HepG2 (cell line): ENCODE results near the gene SNX9. TPM values are rescaled to one million over a fixed set of nuclear protein-coding genes. Genes with fewer than 3 reads are reported as not detected.

ENCODE experiments used
- ATAC-seq: fragments of 200-7000 bp; cut with Tn5 transposase; 3 replicates; pipeline ENCODE4 v1.9.1; 2020; ENCODE audit warnings: mild to moderate bottlenecking, moderate library complexity
- BruUV-seq: library from RNA; stranded (reverse); fragments of 400-500 nt; replicated peaks from 2 replicates; lab custom pipeline; 2021; lab: Mats Ljungman, UMichigan
- CTCF ChIA-PET: fragments of 300-600 bp; formaldehyde crosslinking; extraction: SDS; loops from one replicate; lab custom pipeline; 2021; ENCODE audit warnings: low total read pairs, inconsistent platforms, low intra/inter-chr PET ratio; lab: Yijun Ruan, JAX
- POLR2A ChIA-PET: fragments of 350-600 bp; sonication (Branson Sonifier 250); formaldehyde crosslinking; loops from one replicate; lab custom pipeline; 2020; ENCODE audit warnings: antibody characterized with exemption, inconsistent platforms; lab: Yijun Ruan, JAX
- DNase-seq: peaks from one replicate; pipeline ENCODE4 v3.0.0-alpha.2; 2015; ENCODE audit warnings: low spot score
- FAIRE-seq: peaks from 3 replicates; lab custom pipeline; 2011; peaks lifted over from hg19 to GRCh38; lab: Jason Lieb, UNC
- H2AFZ ChIP-seq: one replicate; pipeline ENCODE4 v1.6.1; 2011; ENCODE audit warnings: low read length, inconsistent platforms
- H3K27ac ChIP-seq: fragments of 300-600 bp; 3 replicates; pipeline ENCODE4 v1.8.0; 2011; ENCODE audit warnings: mixed run types, mild to moderate bottlenecking, mixed read lengths, low read length, inconsistent platforms; ENCODE audit not compliant: insufficient read depth; ENCODE audit errors: extremely low read length
- H3K27me3 ChIP-seq, 2 experiments: fragments of 200-600 bp in 1 of 2; 2 replicates in 1 of 2; 3 replicates in 1 of 2; pipeline versions ENCODE4 v1.6.0 to v1.8.0; 2011; ENCODE audit warnings: low read length in 2 of 2, mild to moderate bottlenecking in 2 of 2, moderate library complexity in 2 of 2, inconsistent platforms in 1 of 2; ENCODE audit not compliant: insufficient read depth in 2 of 2, control insufficient read depth in 1 of 2
- H3K36me3 ChIP-seq, 2 experiments: fragments of 200-600 bp in 1 of 2; replicated peaks in 1 of 2; 2 replicates in 1 of 2; 3 replicates in 1 of 2; pipeline versions ENCODE4 v1.5.1 to v1.8.0; 2011; ENCODE audit warnings: low read length in 2 of 2, inconsistent platforms in 1 of 2; ENCODE audit not compliant: insufficient read depth in 2 of 2, control insufficient read depth in 1 of 2
- H3K4me1 ChIP-seq: 2 replicates; pipeline ENCODE4 v1.5.1; 2012; ENCODE audit warnings: low read length, inconsistent platforms; ENCODE audit not compliant: insufficient read depth
- H3K4me2 ChIP-seq: 2 replicates; pipeline ENCODE4 v1.6.0; 2011; ENCODE audit warnings: low read depth, low read length, inconsistent platforms
- H3K4me3 ChIP-seq, 3 experiments: fragments of 200-600 bp in 1 of 3; sonication (generic), shearing (Covaris generic) in 1 of 3; replicated peaks in 1 of 3; 2 replicates each; pipeline ENCODE4 v1.5.1; 2011 to 2016; ENCODE audit warnings: low read length in 3 of 3, inconsistent platforms in 2 of 3, low read depth in 2 of 3, mild to moderate bottlenecking in 2 of 3, control low read depth in 1 of 3, mixed read lengths in 1 of 3; ENCODE audit not compliant: insufficient read depth in 1 of 3
- H3K79me2 ChIP-seq: one replicate; pipeline ENCODE4 v1.6.1; 2011; ENCODE audit warnings: low read length, inconsistent platforms; ENCODE audit not compliant: insufficient read depth
- H3K9ac ChIP-seq: 2 replicates; pipeline ENCODE4 v1.6.0; 2011; ENCODE audit warnings: mild to moderate bottlenecking, low read depth, low read length, inconsistent platforms; ENCODE audit not compliant: insufficient read depth
- H3K9me3 ChIP-seq: 2 replicates; pipeline ENCODE4 v1.5.1; 2012; ENCODE audit warnings: mild to moderate bottlenecking, low read length
- H4K20me1 ChIP-seq: 2 replicates; pipeline ENCODE4 v1.6.0; 2011; ENCODE audit warnings: inconsistent platforms, mild to moderate bottlenecking, low read length, moderate library complexity; ENCODE audit not compliant: insufficient read depth
- BRD4 ChIP-seq: sonication (generic); formaldehyde crosslinking; IDR thresholded peaks from 2 replicates; pipeline ENCODE4 v1.4.0; 2020; ENCODE audit warnings: missing genetic modification reagents
- CAMTA2 ChIP-seq: sonication (generic); formaldehyde crosslinking; IDR thresholded peaks from 2 replicates; pipeline ENCODE4 v1.4.0; 2020; ENCODE audit warnings: mild to moderate bottlenecking, missing genetic modification reagents, borderline replicate concordance
- GTF2F1 ChIP-seq: fragments of 150-350 bp; IDR thresholded peaks from 2 replicates; pipeline ENCODE4 v1.6.1; 2014; ENCODE audit warnings: low read length
- ISX ChIP-seq: sonication (generic); formaldehyde crosslinking; conservative IDR thresholded peaks from 2 replicates; pipeline ENCODE4 v1.5.0; 2020; ENCODE audit warnings: missing genetic modification reagents
- NR2F6 ChIP-seq, 2 experiments: IDR thresholded peaks; 2 replicates each; pipeline ENCODE4 v1.6.1; 2016; ENCODE audit warnings: antibody characterized with exemption in 1 of 2, mild to moderate bottlenecking in 1 of 2
- SMAD3 ChIP-seq: sonication (generic); formaldehyde crosslinking; IDR thresholded peaks from 2 replicates; pipeline ENCODE4 v1.4.0; 2020; ENCODE audit warnings: missing genetic modification reagents
- ZKSCAN5 ChIP-seq: sonication (generic); formaldehyde crosslinking; IDR thresholded peaks from 2 replicates; pipeline ENCODE4 v1.5.1; 2020; ENCODE audit warnings: mild to moderate bottlenecking, missing genetic modification reagents
- ZNF143 ChIP-seq: sonication (generic); formaldehyde crosslinking; IDR thresholded peaks from 2 replicates; pipeline ENCODE4 v1.4.0; 2020; ENCODE audit warnings: missing genetic modification reagents
- ZNF296 ChIP-seq: sonication (generic); formaldehyde crosslinking; conservative IDR thresholded peaks from 2 replicates; pipeline ENCODE4 v1.5.0; 2020; ENCODE audit warnings: mild to moderate bottlenecking, missing genetic modification reagents
- ZNF430 ChIP-seq: sonication (generic); formaldehyde crosslinking; IDR thresholded peaks from 2 replicates; pipeline ENCODE4 v1.9.0; 2021; ENCODE audit warnings: mild to moderate bottlenecking, missing genetic modification reagents
- ZNF720 ChIP-seq: sonication (generic); formaldehyde crosslinking; IDR thresholded peaks from 2 replicates; pipeline ENCODE4 v1.4.0; 2020; ENCODE audit warnings: missing genetic modification reagents
- WGBS: methylation state at CpG from one replicate; pipeline ENCODE4 v1.1.6; 2017; ENCODE audit warnings: low lambda C conversion rate; 5-methylcytosine and 5-hydroxymethylcytosine counted together
- in situ Hi-C: cut with HindIII; loops from 2 replicates; pipeline ENCODE4 v1.10.0; 2017; ENCODE audit warnings: low pct_unique_long_range_greater_than_20kb; ENCODE audit not compliant: extremely low pct_ligation_motif_present
- intact Hi-C: fragments of 100-400 bp; cut with micrococcal nuclease; formaldehyde crosslinking; loops from one replicate; pipeline ENCODE4 v1.10.0; 2022; ENCODE audit not compliant: unreplicated experiment
- polyA plus RNA-seq, 8 experiments: library from polyadenylated mRNA; depleted of rRNA in 3 of 8; stranded (reverse) in 7 of 8; unstranded in 1 of 8; fragments of >200 nt; fragmentation: Illumina TruSeq in 4 of 8; extraction: Trizol in 4 of 8; gene quantifications; 2 replicates each; pipeline versions ENCODE4 v1.2.1 to v1.2.3, GENCODE V29; 2011 to 2016; ENCODE audit warnings: low read depth in 4 of 8, missing spikeins in 1 of 8, mixed read lengths in 1 of 8; ENCODE audit not compliant: insufficient read depth in 1 of 8
- total RNA-seq, 5 experiments: library from RNA; depleted of rRNA; stranded (reverse); fragments of >200 nt; fragmentation: Illumina TruSeq; extraction: Trizol; gene quantifications; 2 replicates each; pipeline ENCODE4 v1.2.3, GENCODE V29; 2016; ENCODE audit warnings: low read depth in 1 of 5
- TF ChIP-seq, protein P1 (sequence below): sonication (generic); formaldehyde crosslinking; IDR thresholded peaks from 2 replicates; pipeline ENCODE4 v1.8.0; 2022; ENCODE audit warnings: missing genetic modification reagents, low read depth, mild to moderate bottlenecking, borderline replicate concordance
- TF ChIP-seq, protein P2 (sequence below), 2 experiments: fragments of 450-650 bp in 1 of 2; sonication (generic) in 1 of 2; formaldehyde crosslinking; IDR thresholded peaks; 2 replicates each; pipeline versions ENCODE4 v1.5.0 to v1.8.0; 2020 to 2022; ENCODE audit warnings: mild to moderate bottlenecking in 1 of 2, missing genetic modification reagents in 1 of 2
- TF ChIP-seq, protein P3 (sequence below): sonication (generic); formaldehyde crosslinking; IDR thresholded peaks from 2 replicates; pipeline ENCODE4 v1.4.0; 2020; ENCODE audit warnings: mild to moderate bottlenecking, missing genetic modification reagents
- TF ChIP-seq, protein P4 (sequence below): sonication (generic); formaldehyde crosslinking; IDR thresholded peaks from 2 replicates; pipeline ENCODE4 v1.5.1; 2020; ENCODE audit warnings: mild to moderate bottlenecking, missing genetic modification reagents, moderate library complexity

SNX9 gene
- total and polyA plus RNA-seq, 2 of the 13 experiments (the other 11 are each of a cell fraction or from before 2014, with no cell fraction given), result 21.9 to 36.0 TPM

DNA sequence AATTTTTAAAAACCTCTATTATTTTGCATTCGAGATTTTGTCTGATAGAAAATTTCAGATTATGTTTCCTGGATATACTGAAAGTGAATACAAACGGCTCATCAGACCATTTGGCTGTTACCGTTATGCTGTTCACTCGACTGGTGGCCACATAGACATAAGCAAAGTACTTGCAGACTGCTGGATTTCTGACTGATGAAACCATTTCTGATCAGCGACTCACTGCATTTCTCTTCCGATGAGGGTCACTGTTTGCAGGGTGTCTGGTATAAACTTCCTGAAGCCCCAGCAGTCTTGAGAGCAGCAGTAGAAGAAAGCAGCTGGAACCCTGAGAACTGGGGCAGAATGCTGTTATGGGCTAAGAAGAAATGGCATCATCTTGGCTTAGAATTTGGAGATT, 17.7 kb downstream of the SNX9 start (continued):
- no peak for TF ChIP-seq ZNF296 (CRISPR knock-in tag)
- TF ChIP-seq SMAD3 (CRISPR knock-in tag), result no peak
- no peak for TF ChIP-seq BRD4 (CRISPR knock-in tag)
- TF ChIP-seq, all 625 proteins: peak for 0

DNA sequence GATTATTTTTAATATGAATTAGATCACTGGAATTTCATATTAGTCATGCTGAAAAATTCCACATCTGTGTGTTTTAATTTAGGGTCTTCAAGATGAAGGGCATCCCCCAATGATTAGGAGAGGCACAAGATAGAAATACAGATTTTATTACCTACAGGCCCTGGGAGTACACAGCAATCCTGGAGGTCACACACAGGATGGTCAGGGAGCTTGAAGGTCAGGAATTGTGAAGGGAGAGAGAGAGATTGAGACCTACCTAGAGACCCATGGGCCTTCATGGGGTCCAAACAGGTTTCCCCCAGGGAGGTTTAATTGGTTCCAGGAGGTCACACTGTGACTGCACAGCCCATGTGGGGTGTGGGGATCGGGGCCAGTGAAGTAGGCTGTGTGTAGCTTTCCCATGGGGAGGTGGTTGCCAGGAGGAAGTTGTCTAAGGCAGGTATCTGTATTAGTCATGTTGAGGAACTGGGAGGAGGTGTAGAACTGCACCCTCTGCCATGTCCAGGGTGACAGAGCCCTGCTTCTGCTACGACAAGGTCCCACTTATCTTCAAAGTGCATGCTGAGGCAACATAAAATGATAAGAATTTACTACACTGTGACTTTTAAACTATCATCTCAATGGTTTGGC, 18.3 kb downstream of the SNX9 start:
- Histone ChIP-seq H3K4me1 (0 out of 2 replicates have a peak, but pooled peaks cover 7% of the 10 kb centered on the region), H3K4me2 (no peak overlapping the region), H4K20me1 (peaks cover 32% of the 10 kb centered on the region), H2AFZ (no peak overlapping the region), H3K79me2 (peaks cover 75% of the 10 kb centered on the region), H3K9ac (no peak overlapping the region), H3K9me3 (no peaks in the 10 kb centered on the region), H3K36me3 (no peaks in the 10 kb centered on the region), H3K27ac (no peak overlapping the region), H3K4me3 (no peak overlapping the region), H3K27me3 (no peaks in the 10 kb centered on the region)
- no peak; the same call in 2 of the 3 replicates for ATAC-seq
- CTCF ChIA-PET, result no interaction called here
- WGBS, result 73% methylated on average over 2 of the region's 2 CpGs
- intact Hi-C loops, result no loop called here
- no peak for DNase-seq
- in situ Hi-C loops, result no loop called here
- no TSS peak for BruUV-seq
- no peak for FAIRE-seq
- POLR2A ChIA-PET, result no interaction called here
- no peak for TF ChIP-seq NR2F6 (IDR thresholded peaks at IDR 0.05)
- no peak for TF ChIP-seq NR2F6 (CRISPR knock-in tag; IDR thresholded peaks at IDR 0.05)
- TF ChIP-seq, protein P1, sequence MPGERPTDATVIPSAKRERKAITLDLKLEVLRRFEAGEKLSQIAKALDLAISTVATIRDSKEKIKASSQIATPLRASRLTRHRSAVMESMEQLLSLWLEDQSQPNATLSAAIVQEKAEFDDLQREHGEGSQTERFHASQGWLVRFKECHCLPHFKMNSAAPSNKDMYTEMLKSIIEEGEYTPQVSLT, result no peak
- no peak for TF ChIP-seq CAMTA2
- TF ChIP-seq ZNF720 (CRISPR knock-in tag), result no peak
- TF ChIP-seq ZNF430 (CRISPR knock-in tag), result no peak
- no peak for TF ChIP-seq GTF2F1
- no peak for TF ChIP-seq ZNF143
- TF ChIP-seq, protein P2, sequence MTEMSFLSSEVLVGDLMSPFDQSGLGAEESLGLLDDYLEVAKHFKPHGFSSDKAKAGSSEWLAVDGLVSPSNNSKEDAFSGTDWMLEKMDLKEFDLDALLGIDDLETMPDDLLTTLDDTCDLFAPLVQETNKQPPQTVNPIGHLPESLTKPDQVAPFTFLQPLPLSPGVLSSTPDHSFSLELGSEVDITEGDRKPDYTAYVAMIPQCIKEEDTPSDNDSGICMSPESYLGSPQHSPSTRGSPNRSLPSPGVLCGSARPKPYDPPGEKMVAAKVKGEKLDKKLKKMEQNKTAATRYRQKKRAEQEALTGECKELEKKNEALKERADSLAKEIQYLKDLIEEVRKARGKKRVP (CRISPR knock-in tag; IDR thresholded peaks at IDR 0.05), result no peak
- TF ChIP-seq, protein P3, sequence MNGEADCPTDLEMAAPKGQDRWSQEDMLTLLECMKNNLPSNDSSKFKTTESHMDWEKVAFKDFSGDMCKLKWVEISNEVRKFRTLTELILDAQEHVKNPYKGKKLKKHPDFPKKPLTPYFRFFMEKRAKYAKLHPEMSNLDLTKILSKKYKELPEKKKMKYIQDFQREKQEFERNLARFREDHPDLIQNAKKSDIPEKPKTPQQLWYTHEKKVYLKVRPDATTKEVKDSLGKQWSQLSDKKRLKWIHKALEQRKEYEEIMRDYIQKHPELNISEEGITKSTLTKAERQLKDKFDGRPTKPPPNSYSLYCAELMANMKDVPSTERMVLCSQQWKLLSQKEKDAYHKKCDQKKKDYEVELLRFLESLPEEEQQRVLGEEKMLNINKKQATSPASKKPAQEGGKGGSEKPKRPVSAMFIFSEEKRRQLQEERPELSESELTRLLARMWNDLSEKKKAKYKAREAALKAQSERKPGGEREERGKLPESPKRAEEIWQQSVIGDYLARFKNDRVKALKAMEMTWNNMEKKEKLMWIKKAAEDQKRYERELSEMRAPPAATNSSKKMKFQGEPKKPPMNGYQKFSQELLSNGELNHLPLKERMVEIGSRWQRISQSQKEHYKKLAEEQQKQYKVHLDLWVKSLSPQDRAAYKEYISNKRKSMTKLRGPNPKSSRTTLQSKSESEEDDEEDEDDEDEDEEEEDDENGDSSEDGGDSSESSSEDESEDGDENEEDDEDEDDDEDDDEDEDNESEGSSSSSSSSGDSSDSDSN, result no peak
- TF ChIP-seq, protein P4, sequence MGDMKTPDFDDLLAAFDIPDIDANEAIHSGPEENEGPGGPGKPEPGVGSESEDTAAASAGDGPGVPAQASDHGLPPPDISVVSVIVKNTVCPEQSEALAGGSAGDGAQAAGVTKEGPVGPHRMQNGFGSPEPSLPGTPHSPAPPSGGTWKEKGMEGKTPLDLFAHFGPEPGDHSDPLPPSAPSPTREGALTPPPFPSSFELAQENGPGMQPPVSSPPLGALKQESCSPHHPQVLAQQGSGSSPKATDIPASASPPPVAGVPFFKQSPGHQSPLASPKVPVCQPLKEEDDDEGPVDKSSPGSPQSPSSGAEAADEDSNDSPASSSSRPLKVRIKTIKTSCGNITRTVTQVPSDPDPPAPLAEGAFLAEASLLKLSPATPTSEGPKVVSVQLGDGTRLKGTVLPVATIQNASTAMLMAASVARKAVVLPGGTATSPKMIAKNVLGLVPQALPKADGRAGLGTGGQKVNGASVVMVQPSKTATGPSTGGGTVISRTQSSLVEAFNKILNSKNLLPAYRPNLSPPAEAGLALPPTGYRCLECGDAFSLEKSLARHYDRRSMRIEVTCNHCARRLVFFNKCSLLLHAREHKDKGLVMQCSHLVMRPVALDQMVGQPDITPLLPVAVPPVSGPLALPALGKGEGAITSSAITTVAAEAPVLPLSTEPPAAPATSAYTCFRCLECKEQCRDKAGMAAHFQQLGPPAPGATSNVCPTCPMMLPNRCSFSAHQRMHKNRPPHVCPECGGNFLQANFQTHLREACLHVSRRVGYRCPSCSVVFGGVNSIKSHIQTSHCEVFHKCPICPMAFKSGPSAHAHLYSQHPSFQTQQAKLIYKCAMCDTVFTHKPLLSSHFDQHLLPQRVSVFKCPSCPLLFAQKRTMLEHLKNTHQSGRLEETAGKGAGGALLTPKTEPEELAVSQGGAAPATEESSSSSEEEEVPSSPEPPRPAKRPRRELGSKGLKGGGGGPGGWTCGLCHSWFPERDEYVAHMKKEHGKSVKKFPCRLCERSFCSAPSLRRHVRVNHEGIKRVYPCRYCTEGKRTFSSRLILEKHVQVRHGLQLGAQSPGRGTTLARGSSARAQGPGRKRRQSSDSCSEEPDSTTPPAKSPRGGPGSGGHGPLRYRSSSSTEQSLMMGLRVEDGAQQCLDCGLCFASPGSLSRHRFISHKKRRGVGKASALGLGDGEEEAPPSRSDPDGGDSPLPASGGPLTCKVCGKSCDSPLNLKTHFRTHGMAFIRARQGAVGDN (CRISPR knock-in tag), result no peak
- TF ChIP-seq ZKSCAN5 (CRISPR knock-in tag), result no peak
- TF ChIP-seq ISX (CRISPR knock-in tag), result no peak
